M059J (cell line): ENCODE measurements around the gene TREM1. TPM values are rescaled to one million over a fixed set of nuclear protein-coding genes. Genes with fewer than 3 reads are reported as not detected.
A peak's percentile ranks its signal among the peaks of the same experiment; 100 is the strongest.
"Not testable (repeated sequence)": the region's sequence is repeated elsewhere in the genome, so short reads cannot be mapped to it uniquely, and the experiment has no call there.

Experiments used
- DNase-seq: peaks from one replicate; pipeline ENCODE4 v3.0.0-alpha.2; 2012; ENCODE audit warnings: low read depth
- total RNA-seq: library from RNA; depleted of rRNA; stranded (reverse); fragments of >200 nt; shearing (Covaris generic); gene quantifications from 2 replicates; pipeline ENCODE4 v1.2.3, GENCODE V29; 2014

Gene TREM1
- total RNA-seq, 1 experiment from 2014 or later = not detected

DNA sequence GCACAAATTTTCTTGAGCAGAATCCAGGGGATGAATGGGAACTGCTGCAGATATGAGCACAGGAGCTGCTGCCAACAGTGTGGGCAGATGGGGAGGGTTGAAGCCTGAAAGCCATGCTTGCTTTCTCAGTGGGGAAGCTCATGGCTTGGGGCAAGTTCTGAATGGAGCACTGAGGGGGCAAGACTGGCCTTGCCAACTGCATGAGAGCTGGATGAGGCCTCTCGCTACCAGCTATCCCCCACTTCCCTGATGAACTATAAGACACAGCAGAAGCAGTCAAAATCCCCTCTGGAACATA is 28.3 kb downstream of the TREM1 start:
- no peak for DNase-seq

GRCh38 chr6:41257369-41258195 is 28.9 kb downstream of the TREM1 start:
- peak; percentile 45 for DNase-seq

- DNase-seq = no peak
Observed at GRCh38 chr6:41256383-41256782, 30.1 kb downstream of the TREM1 start.

- DNase-seq = no peak
Observed at GRCh38 chr6:41255638-41256246, 30.7 kb downstream of the TREM1 start.

DNA sequence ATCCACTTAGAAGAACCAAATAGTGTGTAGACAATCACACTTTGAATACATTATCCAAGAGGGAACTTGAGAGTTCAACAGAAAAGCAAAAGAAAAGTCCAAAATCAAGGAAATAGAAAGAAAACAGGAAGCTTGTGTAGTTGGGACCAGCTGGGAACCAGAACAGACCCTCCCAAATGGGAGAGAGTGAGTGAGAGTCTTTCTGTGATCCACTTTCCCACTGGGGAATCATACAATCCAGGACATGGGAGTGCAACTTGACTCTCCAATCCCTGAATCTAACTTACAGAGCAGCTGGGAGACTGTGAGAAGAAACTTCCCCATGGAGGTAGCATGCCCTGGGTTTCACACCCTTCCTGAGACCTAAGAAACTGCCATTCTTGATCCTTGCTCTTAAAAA is 31.4 kb downstream of the TREM1 start:
- no peak for DNase-seq

DNA sequence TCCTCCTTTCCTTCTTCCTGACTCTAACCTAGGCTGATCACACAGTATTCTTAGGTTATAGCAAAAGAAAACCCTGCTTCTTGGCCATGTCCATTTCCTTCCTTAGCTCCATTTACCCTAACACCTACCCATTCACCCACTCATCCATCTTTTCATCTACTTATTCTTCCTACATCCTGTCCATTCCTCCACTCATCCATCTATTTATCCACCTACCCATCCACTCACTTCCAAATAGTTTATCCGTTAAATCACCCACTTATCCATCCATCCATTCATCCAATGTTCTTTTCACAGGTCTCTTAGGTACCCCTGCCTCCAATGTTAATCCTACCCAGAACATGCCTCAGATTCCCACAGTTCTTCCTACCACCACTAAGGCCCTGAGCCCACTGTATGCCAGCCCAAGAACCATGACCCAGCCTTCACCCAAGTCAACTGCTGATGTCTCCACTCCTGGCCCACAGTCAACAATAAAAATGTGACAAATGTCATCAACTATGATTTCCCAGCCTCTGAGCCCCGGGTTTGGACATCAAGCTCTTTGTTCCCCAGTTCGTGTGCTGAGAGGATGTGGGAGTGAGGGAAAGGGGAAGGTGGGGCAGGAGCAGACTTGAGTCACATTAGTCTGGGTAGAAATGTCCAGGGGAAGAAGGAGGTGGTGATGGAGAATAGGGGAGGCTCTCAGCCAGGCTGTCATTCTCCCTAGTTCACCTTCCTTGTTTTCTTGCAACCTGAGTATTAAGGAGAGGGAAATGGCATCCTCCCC is 33.9 kb downstream of the TREM1 start:
- no peak for DNase-seq

GRCh38 chr6:41247882-41248705 is 38.4 kb downstream of the TREM1 start:
- DNase-seq = no peak

GRCh38 chr6:41247288-41247865 is 39.1 kb downstream of the TREM1 start:
- no peak for DNase-seq

- not testable (repeated sequence) for DNase-seq
Observed at GRCh38 chr6:41246529-41246928, 40.0 kb downstream of the TREM1 start.

GRCh38 chr6:41239467-41240159 is 46.9 kb downstream of the TREM1 start:
- DNase-seq = no peak

DNA sequence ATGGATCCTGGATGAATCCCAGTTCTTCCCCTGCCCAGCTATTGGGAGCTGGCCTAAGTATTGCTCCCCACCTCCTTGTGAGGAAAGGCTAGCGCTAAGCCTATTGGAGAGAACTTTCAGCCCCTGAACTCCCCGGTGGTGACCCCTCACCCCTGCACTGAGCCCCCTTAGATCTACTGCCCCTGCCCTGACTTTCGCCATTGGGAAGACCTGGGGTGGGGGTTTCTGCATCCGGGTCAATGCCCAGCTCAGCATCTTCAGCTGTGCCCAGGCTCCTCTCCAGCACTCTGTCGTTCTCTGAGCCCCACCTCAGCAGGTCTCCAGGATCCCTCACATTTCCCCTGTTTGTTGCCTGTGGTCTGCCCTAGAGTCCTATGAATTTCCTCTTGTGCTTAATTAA is 49.4 kb downstream of the TREM1 start:
- no peak for DNase-seq

DNA sequence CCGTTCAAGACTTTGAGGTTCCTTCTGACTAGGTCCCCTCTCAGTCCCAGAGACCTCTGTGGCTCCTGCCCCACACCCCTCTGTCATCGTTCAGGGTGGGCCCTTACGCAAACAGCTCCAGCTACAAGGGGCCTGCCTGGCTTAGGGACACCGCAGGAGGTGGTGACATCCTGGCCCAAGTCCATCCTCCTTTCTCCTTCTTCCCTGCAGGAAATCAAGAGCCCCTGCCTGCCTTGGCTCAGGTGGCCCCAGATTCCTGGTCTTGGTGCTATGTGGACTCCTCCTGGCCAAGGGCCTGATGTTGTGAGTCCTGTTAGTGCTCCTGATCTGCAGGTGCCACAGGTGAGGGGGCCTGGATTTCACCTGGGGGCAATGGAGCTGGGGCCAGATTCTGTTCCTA is 50.2 kb downstream of the TREM1 start:
- no peak for DNase-seq

DNA sequence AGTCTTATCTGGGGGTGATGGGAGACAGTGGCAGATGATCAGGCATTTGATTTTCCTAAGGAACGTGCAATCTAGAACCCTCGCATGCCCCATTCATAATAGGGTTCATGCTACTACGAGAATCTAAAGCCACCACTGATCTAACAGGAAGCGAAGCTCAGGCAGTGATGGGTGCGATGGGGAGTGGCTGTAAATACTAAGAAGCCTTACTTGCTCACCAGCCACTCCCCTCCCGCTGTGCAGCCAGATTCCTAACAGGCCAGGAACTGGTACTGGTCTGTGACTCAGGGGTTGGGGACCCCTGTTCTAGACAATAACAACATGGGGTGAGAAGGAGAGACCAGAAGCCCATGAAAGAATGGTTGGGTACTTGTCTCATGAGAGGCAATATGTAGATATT is 53.8 kb downstream of the TREM1 start:
- no peak for DNase-seq

DNA sequence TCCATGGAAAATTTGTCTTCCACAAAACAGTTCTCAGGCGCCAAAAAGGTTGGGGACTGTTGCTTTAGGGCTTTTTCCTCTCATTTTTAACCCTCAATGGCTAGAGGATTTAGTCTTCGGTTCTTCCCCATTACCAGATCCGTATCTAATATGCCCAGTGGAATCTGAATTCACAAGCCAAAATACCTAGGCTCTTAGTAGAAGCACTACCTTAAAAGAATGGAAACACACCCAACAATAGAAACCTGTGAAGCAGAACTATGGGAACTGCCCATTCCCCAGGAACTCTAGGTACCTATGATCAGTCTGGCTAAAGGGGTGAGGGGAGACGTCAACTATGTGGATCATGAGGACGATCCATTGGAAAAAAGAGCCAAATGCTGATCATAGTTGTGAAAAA is 55.2 kb downstream of the TREM1 start:
- no peak for DNase-seq

DNA sequence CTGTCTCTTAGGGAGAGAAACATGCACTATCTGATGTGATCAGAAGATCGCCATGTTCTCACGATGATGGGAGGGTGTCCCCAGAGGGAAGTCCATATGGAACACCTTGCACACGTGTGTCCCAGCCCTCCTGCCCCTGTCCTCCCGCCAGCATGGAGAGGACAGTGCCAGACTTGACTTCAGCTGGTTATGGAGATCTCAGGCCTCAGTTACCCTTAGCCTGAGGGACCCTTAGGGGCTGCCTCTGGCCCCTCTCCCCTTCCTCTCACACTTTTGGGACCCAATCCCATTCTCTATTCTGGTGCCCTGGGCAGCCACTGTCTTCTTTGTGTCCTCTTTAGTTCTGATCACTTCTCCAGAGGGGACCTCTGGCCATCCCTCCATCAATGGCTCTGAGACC is 56.8 kb downstream of the TREM1 start:
- DNase-seq = no peak

DNA sequence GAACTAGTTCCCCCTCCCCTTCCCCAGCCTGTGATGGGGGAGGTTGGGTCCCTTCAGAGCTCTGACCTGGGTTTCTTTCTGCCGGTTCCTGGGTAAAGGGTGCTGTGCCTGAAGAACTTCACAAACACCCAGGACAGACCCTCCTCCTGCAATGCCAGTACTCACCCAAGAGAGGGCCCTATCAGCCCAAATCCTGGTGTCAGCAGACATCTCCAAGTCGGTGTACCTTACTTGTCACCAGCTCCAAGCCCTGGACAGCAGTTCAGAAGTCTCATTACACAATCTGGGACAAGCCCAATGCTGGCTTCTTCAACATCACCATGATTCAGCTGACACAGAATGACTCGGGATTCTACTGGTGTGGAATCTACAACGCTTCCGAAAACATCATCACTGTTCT is 57.9 kb downstream of the TREM1 start:
- no peak for DNase-seq

DNA sequence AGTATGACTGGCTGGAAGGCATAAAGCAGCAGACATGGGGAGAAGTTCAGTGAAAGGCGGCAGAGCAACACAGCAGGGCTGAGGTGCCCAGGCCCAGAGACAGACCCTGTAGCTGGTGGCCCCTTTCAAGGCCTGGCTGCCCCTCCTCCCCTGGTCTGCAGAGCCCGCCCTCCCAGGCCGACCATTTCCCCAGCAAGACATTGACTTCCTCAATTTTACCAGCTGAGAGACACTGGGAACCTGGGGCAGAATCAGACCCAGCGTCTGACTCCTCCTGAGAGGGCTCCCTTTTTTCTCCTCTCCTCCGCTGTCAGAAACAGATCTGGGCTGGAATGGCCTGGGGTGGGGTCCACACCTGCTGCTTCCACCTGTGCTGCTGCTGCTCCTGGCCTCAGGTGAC is 58.4 kb downstream of the TREM1 start, which contains the start of gene TREML4:
Gene TREML4, plus strand, starts transcription at position 254 of the 400 bp plus-strand sequence. Its CDS starts 79 bp downstream, at position 333.
- DNase-seq = no peak

- no peak for DNase-seq
Observed at GRCh38 chr6:41226752-41227151, 59.7 kb downstream of the TREM1 start.

DNA sequence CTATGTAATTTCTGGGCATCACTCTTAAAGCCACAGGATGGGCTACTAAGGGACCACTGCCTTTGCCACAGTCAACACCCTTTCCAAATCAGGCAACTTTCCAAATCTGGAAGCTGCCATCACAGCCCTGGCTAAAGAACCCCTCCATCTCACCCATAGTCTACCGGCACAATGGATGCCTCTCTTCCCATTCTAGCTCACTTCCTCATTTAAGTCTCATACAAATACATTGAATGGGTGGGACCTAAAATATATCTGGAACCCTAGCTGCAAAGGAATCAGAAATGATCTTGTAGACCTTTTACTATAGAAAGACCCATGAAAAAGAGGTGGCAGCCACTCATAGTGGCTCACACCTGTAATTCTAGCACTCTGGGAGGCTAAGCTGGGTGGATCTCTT is 61.7 kb downstream of the TREM1 start:
- DNase-seq = no peak
